ENCODE data around the gene INSIG1.

The INSIG1 gene

DNA sequence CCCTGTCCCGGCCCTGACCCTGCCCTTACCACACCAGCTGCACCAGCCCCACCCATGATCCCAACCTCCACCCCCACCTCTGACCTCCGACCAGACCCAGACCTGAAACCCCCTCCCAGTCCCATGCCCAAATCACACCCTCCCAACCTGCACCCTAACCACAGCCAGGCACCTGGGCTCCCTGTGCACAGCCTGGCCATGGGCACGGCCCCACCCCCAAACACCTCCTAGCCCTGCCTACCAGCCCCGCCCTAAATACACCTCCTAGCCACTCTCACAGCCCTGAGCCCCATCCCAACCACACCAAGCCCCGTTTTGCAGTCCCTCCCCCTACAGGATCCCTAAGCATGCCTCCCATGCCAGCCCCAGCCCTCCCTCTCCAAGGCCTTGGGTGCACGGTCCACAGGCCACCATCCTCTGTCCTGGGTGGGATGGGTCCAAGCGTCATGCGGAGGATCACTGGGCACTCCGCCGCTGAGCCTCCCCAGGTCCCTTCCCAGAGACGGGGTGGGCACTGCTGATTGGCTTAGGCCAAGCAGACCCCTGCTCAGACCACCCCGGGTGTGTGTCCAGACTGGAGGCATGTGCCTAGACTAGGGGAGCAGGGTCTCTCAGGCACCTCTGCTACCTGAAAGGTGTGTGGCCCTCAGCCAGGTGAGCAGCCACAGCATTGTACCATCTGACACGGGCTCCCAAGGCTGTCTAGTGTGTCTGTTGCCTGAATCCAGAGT lies 30.1 kb downstream of the INSIG1 start:
- no peak overlapping the region for H3K4me3 ChIP-seq (ENCODE audit: low read depth, low read length)
- H3K36me3 ChIP-seq (ENCODE audit: control insufficient read depth, insufficient read depth, low read length) = no peaks in the 10 kb centered on the region
- H3K4me1 ChIP-seq (ENCODE audit: control insufficient read depth, insufficient read depth, low read length) = no peaks in the 10 kb centered on the region
- no peaks in the 10 kb centered on the region for H3K27me3 ChIP-seq (ENCODE audit: control insufficient read depth, insufficient read depth, low read length)
- no peaks in the 10 kb centered on the region for H3K9me3 ChIP-seq (ENCODE audit: control insufficient read depth, insufficient read depth, low read length)
- no peak overlapping the region for H3K9ac ChIP-seq (ENCODE audit: low read depth, low read length)

GRCh38 chr7:155329225-155329624 lies 31.5 kb downstream of the INSIG1 start:
- H3K4me3 ChIP-seq (ENCODE audit: low read depth, low read length) = no peak overlapping the region

DNA sequence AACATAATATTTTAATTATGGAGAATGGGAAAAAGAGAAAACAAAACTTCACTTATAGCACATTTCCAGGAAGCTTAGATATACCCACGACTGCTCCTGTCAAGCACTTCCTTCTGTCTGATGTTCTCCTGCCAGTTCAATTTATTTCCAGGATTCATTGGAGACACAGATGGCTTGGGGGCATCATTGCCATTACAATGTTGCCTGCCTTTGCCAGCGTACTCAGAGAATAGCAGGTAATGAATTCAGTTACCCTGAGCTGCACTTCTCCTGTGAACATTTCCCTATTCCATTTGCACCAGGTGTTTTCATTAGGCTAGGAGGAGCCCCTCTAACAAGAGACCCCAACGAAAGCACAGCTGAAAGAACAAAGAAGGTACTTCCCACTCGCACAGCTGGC lies 33.7 kb downstream of the INSIG1 start:
- no peaks in the 10 kb centered on the region for H3K36me3 ChIP-seq (ENCODE audit: control insufficient read depth, insufficient read depth, low read length)
- peaks cover 7% of the 10 kb centered on the region for H3K27me3 ChIP-seq (ENCODE audit: control insufficient read depth, insufficient read depth, low read length)
- H3K4me3 ChIP-seq (ENCODE audit: low read depth, low read length) = no peak overlapping the region
- H3K9ac ChIP-seq (ENCODE audit: low read depth, low read length) = no peak overlapping the region
- no peaks in the 10 kb centered on the region for H3K9me3 ChIP-seq (ENCODE audit: control insufficient read depth, insufficient read depth, low read length)
- H3K4me1 ChIP-seq (ENCODE audit: control insufficient read depth, insufficient read depth, low read length) = no peaks in the 10 kb centered on the region

More at GRCh38 chr7:155329225-155329624, 31.5 kb downstream of the INSIG1 start:
- no peaks in the 10 kb centered on the region for H3K27me3 ChIP-seq (ENCODE audit: control insufficient read depth, insufficient read depth, low read length)
- H3K9me3 ChIP-seq (ENCODE audit: control insufficient read depth, insufficient read depth, low read length) = no peaks in the 10 kb centered on the region
- no peaks in the 10 kb centered on the region for H3K36me3 ChIP-seq (ENCODE audit: control insufficient read depth, insufficient read depth, low read length)
- no peaks in the 10 kb centered on the region for H3K4me1 ChIP-seq (ENCODE audit: control insufficient read depth, insufficient read depth, low read length)
- H3K9ac ChIP-seq (ENCODE audit: low read depth, low read length) = no peak overlapping the region

DNA sequence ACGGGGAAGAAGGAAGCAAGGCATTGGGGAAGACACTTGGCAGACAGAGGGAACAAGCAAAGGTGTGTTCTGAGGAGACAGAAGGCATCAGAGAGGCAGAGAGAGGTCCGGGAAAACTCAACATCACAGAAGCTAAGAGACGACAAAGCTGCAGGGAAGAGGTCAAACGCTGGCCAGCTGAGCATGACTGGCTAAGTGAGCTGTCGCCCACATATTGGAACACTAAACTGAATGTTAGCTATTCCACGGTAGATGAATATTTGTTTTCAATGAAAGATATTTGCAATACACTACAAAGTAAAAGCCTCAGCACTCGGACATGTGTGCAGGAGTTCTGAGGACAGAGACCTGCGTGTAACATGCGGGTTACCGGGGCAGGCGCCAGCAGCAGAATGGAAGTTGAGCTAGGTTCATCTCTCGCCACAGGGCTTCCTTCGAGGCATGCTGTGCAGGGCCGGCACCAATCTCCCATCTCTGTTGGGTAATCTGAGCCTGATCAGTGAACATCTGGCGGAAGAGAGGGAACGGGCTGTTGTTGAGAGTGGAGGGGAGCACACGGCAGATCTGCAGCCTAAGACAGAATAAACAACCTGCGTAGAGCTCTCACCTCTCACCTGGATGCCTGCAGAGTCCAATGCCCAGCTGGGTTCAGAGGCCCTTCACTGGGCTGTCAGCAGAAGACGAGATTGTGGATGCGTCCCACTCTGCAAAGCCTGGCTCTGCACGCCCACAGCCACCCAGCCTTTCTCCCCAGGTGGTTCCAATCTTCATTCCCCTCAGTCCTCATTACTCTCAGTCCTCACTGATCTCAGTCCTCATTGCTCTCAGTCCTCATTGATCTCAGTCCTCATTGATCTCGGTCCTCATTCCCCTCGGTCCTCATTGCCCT lies 35.9 kb downstream of the INSIG1 start:
- peaks cover 7% of the 10 kb centered on the region for H3K27me3 ChIP-seq (ENCODE audit: control insufficient read depth, insufficient read depth, low read length)
- no peak overlapping the region for H3K4me3 ChIP-seq (ENCODE audit: low read depth, low read length)
- H3K36me3 ChIP-seq (ENCODE audit: control insufficient read depth, insufficient read depth, low read length) = no peaks in the 10 kb centered on the region
- no peaks in the 10 kb centered on the region for H3K9me3 ChIP-seq (ENCODE audit: control insufficient read depth, insufficient read depth, low read length)
- no peak overlapping the region for H3K9ac ChIP-seq (ENCODE audit: low read depth, low read length)
- H3K4me1 ChIP-seq (ENCODE audit: control insufficient read depth, insufficient read depth, low read length) = no peaks in the 10 kb centered on the region

GRCh38 chr7:155336812-155337602 lies 39.3 kb downstream of the INSIG1 start:
- no peaks in the 10 kb centered on the region for H3K4me1 ChIP-seq (ENCODE audit: control insufficient read depth, insufficient read depth, low read length)

GRCh38 chr7:155337946-155338631 lies 40.4 kb downstream of the INSIG1 start:
- H3K36me3 ChIP-seq (ENCODE audit: control insufficient read depth, insufficient read depth, low read length) = no peaks in the 10 kb centered on the region
- H3K4me1 ChIP-seq (ENCODE audit: control insufficient read depth, insufficient read depth, low read length) = no peaks in the 10 kb centered on the region
- H3K9ac ChIP-seq (ENCODE audit: low read depth, low read length) = no peak overlapping the region
- no peak overlapping the region for H3K4me3 ChIP-seq (ENCODE audit: low read depth, low read length)
- peaks cover 7% of the 10 kb centered on the region for H3K27me3 ChIP-seq (ENCODE audit: control insufficient read depth, insufficient read depth, low read length)
- H3K9me3 ChIP-seq (ENCODE audit: control insufficient read depth, insufficient read depth, low read length) = no peaks in the 10 kb centered on the region

More at GRCh38 chr7:155336812-155337602, 39.3 kb downstream of the INSIG1 start:
- Histone ChIP-seq H3K36me3 (ENCODE audit: control insufficient read depth, insufficient read depth, low read length) (no peaks in the 10 kb centered on the region), H3K4me3 (ENCODE audit: low read depth, low read length) (no peak overlapping the region), H3K9me3 (ENCODE audit: control insufficient read depth, insufficient read depth, low read length) (no peaks in the 10 kb centered on the region), H3K27me3 (ENCODE audit: control insufficient read depth, insufficient read depth, low read length) (peaks cover 7% of the 10 kb centered on the region), H3K9ac (ENCODE audit: low read depth, low read length) (no peak overlapping the region)

GRCh38 chr7:155338632-155339320 lies 41.1 kb downstream of the INSIG1 start:
- Histone ChIP-seq H3K4me3 (ENCODE audit: low read depth, low read length) (no peak overlapping the region), H3K9me3 (ENCODE audit: control insufficient read depth, insufficient read depth, low read length) (no peaks in the 10 kb centered on the region), H3K4me1 (ENCODE audit: control insufficient read depth, insufficient read depth, low read length) (no peaks in the 10 kb centered on the region)

GRCh38 chr7:155339474-155339873 lies 41.8 kb downstream of the INSIG1 start:
- H3K36me3 ChIP-seq (ENCODE audit: control insufficient read depth, insufficient read depth, low read length) = no peaks in the 10 kb centered on the region
- no peaks in the 10 kb centered on the region for H3K9me3 ChIP-seq (ENCODE audit: control insufficient read depth, insufficient read depth, low read length)
- peaks cover 5% of the 10 kb centered on the region for H3K27me3 ChIP-seq (ENCODE audit: control insufficient read depth, insufficient read depth, low read length)
- no peak overlapping the region for H3K4me3 ChIP-seq (ENCODE audit: low read depth, low read length)
- no peaks in the 10 kb centered on the region for H3K4me1 ChIP-seq (ENCODE audit: control insufficient read depth, insufficient read depth, low read length)
- H3K9ac ChIP-seq (ENCODE audit: low read depth, low read length) = no peak overlapping the region

More at GRCh38 chr7:155338632-155339320, 41.1 kb downstream of the INSIG1 start:
- no peaks in the 10 kb centered on the region for H3K36me3 ChIP-seq (ENCODE audit: control insufficient read depth, insufficient read depth, low read length)
- H3K9ac ChIP-seq (ENCODE audit: low read depth, low read length) = no peak overlapping the region
- peaks cover 7% of the 10 kb centered on the region for H3K27me3 ChIP-seq (ENCODE audit: control insufficient read depth, insufficient read depth, low read length)

GRCh38 chr7:155340071-155340531 lies 42.4 kb downstream of the INSIG1 start:
- Histone ChIP-seq H3K27me3 (ENCODE audit: control insufficient read depth, insufficient read depth, low read length) (peaks cover 1% of the 10 kb centered on the region), H3K9me3 (ENCODE audit: control insufficient read depth, insufficient read depth, low read length) (no peaks in the 10 kb centered on the region), H3K9ac (ENCODE audit: low read depth, low read length) (no peak overlapping the region), H3K36me3 (ENCODE audit: control insufficient read depth, insufficient read depth, low read length) (no peaks in the 10 kb centered on the region), H3K4me1 (ENCODE audit: control insufficient read depth, insufficient read depth, low read length) (no peaks in the 10 kb centered on the region), H3K4me3 (ENCODE audit: low read depth, low read length) (no peak overlapping the region)

DNA sequence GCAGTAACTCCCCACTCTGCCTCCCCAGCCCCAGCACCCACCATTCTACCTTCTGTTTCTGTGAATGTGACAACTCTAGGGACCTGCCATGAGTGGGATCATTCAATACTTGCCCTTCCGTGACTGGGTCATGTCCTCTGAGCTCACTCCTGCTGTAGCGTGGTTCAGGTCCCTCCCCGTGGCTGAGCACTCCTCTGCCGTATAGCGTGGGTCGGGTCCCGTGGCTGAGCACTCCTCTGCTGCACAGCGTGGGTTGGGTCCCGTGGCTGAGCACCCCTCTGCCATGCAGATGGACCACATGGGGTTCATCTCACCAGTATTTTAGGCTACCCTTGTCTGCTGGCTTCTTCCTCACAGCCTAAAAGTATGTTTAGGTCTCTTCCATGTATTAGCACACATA lies 43.0 kb downstream of the INSIG1 start:
- peaks cover 8% of the 10 kb centered on the region for H3K27me3 ChIP-seq (ENCODE audit: control insufficient read depth, insufficient read depth, low read length)
- no peak overlapping the region for H3K4me3 ChIP-seq (ENCODE audit: low read depth, low read length)
- no peaks in the 10 kb centered on the region for H3K9me3 ChIP-seq (ENCODE audit: control insufficient read depth, insufficient read depth, low read length)
- no peaks in the 10 kb centered on the region for H3K4me1 ChIP-seq (ENCODE audit: control insufficient read depth, insufficient read depth, low read length)
- H3K9ac ChIP-seq (ENCODE audit: low read depth, low read length) = no peak overlapping the region
- H3K36me3 ChIP-seq (ENCODE audit: control insufficient read depth, insufficient read depth, low read length) = no peaks in the 10 kb centered on the region

All from iPS-15b (cell line).